ENCODE results near the gene C1orf94. TPM values are rescaled to one million over a fixed set of nuclear protein-coding genes. Genes with fewer than 3 reads are reported as not detected.
"Not testable (repeated sequence)": the region's sequence is repeated elsewhere in the genome, so short reads cannot be mapped to it uniquely, and the experiment has no call there.

Gene C1orf94
- total RNA-seq, 1 experiment from 2014 or later, result not detected

- no peak for DNase-seq (ENCODE audit: extremely low read depth, low read depth)
These were observed 12.6 kb upstream of the C1orf94 start for GRCh38 chr1:34163792-34164731.

- DNase-seq (ENCODE audit: extremely low read depth, low read depth), result no peak
These were observed 11.8 kb upstream of the C1orf94 start, which contains the start of gene CSMD2 for GRCh38 chr1:34164771-34165391. TSS of gene CSMD2 (minus strand) at chr1:34165230. CDS start at chr1:34165097, 133 bp downstream.

GRCh38 chr1:34165422-34165921, 11.2 kb upstream of the C1orf94 start:
- no peak for DNase-seq (ENCODE audit: extremely low read depth, low read depth)

DNA sequence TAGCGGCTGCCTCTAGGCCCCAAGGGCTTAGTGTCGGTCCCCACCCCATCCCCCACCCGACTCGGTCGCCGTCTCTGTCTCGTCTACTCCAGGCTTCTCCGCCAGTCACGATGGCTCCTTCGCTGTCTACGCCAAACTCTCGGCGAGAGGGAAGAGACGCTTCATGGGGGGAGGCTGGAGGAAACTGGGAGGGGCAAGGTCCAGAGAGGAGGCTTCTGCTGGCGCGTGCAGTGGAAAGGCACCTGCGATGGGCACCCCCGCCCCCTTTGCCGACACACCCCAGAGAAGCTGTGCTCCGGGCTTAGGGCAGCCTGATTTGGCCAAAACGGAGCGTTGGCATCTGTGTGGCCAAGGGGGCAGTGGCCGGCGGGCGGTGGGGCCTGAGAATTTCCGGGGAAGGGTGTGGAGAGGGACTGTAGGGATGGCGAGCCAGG, 10.5 kb upstream of the C1orf94 start:
- DNase-seq (ENCODE audit: extremely low read depth, low read depth), result no peak

DNA sequence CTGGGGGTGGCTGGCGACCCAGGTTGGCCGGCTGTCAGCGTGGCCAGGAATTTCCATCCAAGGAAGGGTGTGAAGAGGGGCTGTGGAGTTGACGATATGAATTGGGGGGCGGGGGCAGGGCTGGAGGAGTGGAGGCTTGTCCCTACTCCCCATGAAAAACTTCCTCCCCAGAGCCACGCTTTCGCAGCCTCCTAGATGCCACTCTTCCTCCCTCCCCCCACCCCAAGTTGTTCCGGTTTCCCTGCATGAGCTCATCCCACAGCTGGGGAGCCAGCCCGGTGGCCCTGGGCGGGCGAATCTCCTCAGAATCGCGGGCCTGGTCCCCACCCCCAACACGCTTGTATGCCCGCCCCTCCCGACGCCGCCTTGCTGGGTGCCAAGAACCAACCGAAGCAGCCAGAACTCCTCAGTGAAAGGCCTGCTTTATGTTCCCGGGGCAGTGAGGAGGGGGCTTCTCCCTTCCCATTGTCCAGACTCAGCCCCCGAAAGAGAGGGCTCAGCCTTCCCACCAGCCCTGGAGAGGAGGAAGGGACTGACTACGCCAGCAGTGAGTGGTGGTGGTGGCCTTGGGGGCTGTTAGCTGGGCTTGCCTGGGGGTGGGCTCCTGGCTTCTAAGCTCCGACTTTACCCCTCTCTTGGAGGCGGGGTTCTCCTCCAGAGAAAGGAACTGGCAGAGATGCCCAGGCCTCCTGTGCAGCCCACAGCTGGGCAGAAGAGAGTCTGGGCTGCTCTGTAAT, 9.9 kb upstream of the C1orf94 start:
- no peak for DNase-seq (ENCODE audit: extremely low read depth, low read depth)

DNA sequence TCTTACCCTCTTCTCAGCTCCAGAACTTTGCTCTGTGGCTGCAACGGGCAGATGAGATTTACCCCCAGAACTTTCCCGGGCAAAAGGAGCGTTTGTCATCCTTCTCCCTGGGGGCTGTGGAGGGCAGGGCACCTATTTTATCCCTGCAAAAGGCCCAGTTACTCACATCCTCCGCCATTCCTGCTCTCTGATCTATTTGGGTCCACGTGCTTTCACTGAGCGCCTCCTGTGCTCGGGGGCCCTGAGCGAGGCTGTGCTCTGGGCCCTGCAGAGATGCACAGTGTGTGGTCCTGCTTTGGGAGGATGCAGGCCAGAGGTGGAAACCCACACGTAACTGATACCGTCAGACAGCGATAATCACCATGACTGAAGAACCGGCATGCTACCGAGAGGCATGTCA, 9.3 kb upstream of the C1orf94 start:
- no peak for DNase-seq (ENCODE audit: extremely low read depth, low read depth)

GRCh38 chr1:34175744-34176143, 963 bp upstream of the C1orf94 start:
- DNase-seq (ENCODE audit: extremely low read depth, low read depth), result no peak

DNA sequence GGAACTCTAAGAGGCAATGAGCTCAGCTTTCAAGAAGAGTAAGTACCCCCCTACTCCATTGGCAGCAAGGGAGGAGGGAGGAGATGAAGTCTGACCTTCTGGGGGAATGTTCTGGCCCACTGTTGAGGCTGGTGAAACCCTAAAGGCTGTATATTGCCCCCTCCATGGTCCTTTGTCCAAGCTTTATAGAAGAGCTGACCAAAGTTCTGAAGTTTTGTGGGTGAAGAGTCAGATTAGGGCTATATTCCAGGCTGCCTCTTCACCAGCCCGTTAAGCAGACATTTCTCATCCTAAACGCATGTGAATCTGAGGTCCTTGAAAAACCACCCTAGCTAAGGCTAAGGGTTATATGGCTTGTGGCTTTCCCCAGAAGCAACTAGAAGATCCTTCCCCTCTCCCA, 1.4 kb downstream of the C1orf94 start:
- no peak for DNase-seq (ENCODE audit: extremely low read depth, low read depth)

GRCh38 chr1:34183381-34183780, 6.7 kb downstream of the C1orf94 start:
- not testable (repeated sequence) for DNase-seq (ENCODE audit: extremely low read depth, low read depth)

DNA sequence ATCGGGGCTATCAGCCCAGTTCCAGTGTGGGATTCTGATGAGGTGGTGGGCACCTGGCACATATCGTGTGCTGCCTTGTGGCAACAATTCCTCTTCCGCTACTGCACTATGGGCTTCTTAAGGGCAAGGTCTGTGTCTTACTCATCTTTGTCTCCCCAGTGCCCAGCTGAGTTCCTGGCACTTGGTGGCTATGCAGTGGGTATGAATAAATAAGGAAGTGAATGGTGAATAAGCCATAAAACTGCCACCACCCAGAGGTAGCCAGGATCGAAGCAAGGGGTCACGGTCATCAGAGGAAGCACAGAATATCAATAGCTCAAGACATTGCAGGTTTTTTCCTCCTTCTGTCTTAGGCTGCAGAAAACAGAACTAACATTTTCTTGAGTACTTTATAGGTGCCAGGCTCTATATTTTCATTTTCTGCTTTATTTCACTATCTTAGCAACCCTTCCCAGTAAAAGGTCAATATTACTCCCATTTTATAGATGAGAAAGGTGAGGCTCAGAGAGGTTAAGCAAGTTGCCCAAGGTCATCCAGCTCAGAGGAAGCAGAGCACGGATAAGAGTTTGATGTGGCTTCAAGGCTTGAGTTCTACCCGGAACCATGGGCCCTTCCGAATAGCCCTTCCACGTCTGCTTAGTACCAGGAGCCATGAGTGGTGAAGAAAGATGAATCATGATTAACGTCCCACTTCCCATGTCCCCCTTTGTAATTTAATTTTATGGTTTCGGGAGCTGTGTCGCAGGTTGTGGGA, 10.2 kb downstream of the C1orf94 start:
- no peak for DNase-seq (ENCODE audit: extremely low read depth, low read depth)

- no peak for DNase-seq (ENCODE audit: extremely low read depth, low read depth)
These were observed 11.7 kb downstream of the C1orf94 start for GRCh38 chr1:34188418-34188817.

DNA sequence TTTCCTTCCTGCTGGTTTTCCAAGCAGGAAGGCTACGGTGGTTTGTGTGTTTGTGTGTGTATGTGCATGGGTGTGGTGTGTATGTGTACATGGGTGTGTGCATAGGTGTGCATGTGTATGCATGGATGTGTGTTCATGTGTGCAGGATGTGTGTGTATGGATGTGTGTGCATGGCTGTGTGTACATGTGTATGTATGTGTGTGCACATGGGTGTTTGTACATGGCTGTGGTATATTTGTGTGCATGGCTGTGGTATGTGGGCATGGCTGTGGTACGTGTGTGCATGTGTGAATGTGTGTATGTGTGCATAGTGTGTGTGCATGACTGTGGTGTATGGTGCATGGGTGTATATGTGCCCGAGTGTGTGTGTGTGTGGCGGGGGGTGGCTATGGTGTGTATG, 12.3 kb downstream of the C1orf94 start:
- no peak for DNase-seq (ENCODE audit: extremely low read depth, low read depth)

DNA sequence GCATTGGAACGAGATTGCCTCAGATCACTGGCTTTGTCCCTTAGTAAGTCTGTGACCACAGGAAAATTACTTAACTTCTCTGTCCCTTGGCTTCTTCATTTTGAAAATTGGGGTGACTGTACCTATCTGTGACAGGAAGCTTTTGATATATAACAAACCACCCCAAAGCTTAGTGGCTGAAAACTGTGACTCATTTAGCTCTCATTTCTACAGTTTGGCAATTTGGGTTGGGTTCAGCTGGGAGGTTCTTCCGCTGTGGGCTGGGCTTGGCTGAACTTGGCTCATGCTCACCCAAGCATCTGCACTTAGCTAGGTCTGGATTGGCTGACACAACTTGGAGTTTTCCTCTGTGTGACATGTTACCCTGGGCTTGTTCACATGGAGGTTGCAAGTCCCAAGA, 14.0 kb downstream of the C1orf94 start:
- DNase-seq (ENCODE audit: extremely low read depth, low read depth), result no peak

- DNase-seq (ENCODE audit: extremely low read depth, low read depth), result no peak
These were observed 15.9 kb downstream of the C1orf94 start for GRCh38 chr1:34192621-34193020.

DNA sequence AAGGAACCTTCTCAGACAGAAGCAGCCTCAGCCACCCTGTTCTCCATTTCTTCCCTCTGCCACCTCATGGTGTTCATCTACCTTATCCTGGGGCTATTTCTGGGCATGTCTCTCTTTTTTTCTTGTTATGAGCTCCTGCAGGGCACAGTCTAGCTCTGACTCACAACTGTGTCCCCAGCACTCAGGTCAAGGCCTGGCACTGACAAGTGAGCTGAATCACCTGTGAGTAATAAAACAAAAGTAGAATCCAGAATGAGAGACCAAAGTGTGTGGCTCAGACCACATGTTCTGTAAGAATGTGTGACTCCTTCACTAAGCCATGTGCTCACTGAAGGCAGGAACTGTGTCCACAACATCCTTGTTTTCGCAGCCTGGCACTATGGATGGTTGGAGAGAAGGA, 23.2 kb downstream of the C1orf94 start:
- DNase-seq (ENCODE audit: extremely low read depth, low read depth), result no peak

GRCh38 chr1:34212673-34213072, 36.0 kb downstream of the C1orf94 start:
- DNase-seq (ENCODE audit: extremely low read depth, low read depth), result no peak

DNA sequence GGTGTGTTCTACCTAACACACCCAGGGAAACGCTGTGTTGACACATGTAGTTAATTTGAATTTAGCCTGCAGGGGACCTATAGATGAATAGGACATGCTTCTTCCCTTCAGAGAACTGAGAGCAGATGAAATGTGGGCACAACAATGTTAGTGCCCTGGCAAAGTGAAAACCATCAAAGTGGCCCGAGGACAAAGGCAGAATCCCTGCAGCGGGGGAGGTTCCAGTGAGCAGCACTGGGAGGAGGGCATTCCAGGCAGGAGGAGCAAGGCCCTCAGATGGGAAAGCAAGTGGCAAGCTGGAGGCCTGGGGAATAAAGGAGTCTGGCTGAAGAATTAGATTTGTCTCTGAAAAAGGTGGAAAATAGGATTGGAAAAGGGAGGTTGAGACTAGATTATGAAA, 37.2 kb downstream of the C1orf94 start:
- DNase-seq (ENCODE audit: extremely low read depth, low read depth), result no peak

DNA sequence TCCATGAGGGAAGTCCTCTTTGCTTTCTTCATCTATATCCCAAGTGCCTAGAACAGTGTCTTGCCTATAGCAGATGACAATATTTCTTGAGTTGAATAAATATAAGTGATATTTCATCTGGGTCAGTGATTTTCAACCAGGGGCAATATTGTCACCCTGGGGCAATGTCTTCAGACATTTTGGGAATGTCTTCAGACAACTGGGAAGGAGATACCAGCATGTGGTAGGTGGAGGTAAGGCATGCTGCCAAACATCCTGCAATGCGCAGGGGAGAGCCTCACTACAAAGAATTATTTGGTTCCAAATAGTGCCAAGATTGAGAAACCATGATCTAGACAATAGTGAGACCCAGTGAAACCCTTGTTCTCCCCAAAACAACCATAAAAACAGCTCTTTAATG, 54.7 kb downstream of the C1orf94 start:
- DNase-seq (ENCODE audit: extremely low read depth, low read depth), result no peak

- no peak for DNase-seq (ENCODE audit: extremely low read depth, low read depth)
These were observed 58.9 kb downstream of the C1orf94 start for GRCh38 chr1:34235594-34235993.

DNA sequence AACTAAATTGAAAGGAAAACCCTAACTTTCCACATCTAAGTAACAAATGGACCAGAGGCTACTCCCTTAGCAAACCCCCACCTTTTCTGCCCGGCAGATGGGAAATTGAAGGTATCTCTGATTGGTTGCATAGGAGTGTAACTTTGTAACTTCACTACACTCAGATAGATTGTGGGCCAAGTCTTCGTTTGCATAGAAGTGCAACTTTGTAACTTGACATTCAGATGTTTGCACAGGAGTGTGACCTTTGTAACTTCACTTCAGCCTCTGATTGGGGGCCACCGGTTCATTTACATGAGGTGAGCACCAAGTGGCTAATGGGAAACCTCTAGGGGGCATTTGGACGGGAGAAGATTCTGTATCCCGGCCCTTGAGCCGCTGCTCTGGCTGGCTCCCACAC, 59.4 kb downstream of the C1orf94 start:
- DNase-seq (ENCODE audit: extremely low read depth, low read depth), result no peak
